Heart left ventricle (tissue), 16 donors: Measurements from ENCODE around the gene MNX1. TPM values are rescaled to one million over a fixed set of nuclear protein-coding genes. Genes with fewer than 3 reads are reported as not detected.
A peak's percentile ranks its signal among the peaks of the same experiment; 100 is the strongest.

ENCODE experiments used
- ATAC-seq, 4 donors: fragments of 200-7000 bp; cut with Tn5 transposase; one replicate each; pipeline ENCODE4 v1.9.1; 2020 to 2022; ENCODE audit warnings: moderate library complexity in 4 of 4, mild to moderate bottlenecking in 3 of 4, moderate number of reproducible peaks in 1 of 4
- DNase-seq, 5 donors: peaks; one replicate each; pipeline ENCODE4 v3.0.0-alpha.2; 2020
- H3K27ac ChIP-seq, 12 donors: fragments of 200-600 bp; sonication (generic) in 4 of 12; one replicate each; pipeline versions ENCODE4 v1.5.0 to v1.8.0; 2016 to 2022; ENCODE audit warnings: mild to moderate bottlenecking in 2 of 12
- H3K27me3 ChIP-seq, 9 donors: fragments of 200-600 bp; sonication (generic) in 2 of 9; one replicate each; pipeline versions ENCODE4 v1.5.1 to v1.8.0; 2016 to 2022; ENCODE audit warnings: mild to moderate bottlenecking in 3 of 9
- H3K36me3 ChIP-seq, 9 donors: fragments of 200-600 bp; sonication (generic) in 2 of 9; one replicate each; pipeline versions ENCODE4 v1.5.0 to v1.8.0; 2018 to 2022; ENCODE audit warnings: mild to moderate bottlenecking in 2 of 9
- H3K4me1 ChIP-seq, 12 donors: fragments of 200-600 bp; sonication (generic) in 4 of 12; one replicate each; pipeline versions ENCODE4 v1.5.0 to v1.8.0; 2016 to 2022; ENCODE audit warnings: mild to moderate bottlenecking in 3 of 12
- H3K4me3 ChIP-seq, 12 donors: fragments of 200-600 bp; sonication (generic) in 4 of 12; one replicate each; pipeline versions ENCODE4 v1.5.0 to v1.8.0; 2017 to 2022; ENCODE audit warnings: mild to moderate bottlenecking in 9 of 12, moderate library complexity in 4 of 12
- H3K9me3 ChIP-seq, 12 donors: fragments of 200-600 bp; sonication (generic) in 4 of 12; one replicate each; pipeline versions ENCODE4 v1.5.0 to v1.8.0; 2016 to 2022; ENCODE audit warnings: mild to moderate bottlenecking in 1 of 12
- POLR2A ChIP-seq, 2 donors: fragments of 450-650 bp; IDR thresholded peaks; one replicate each; pipeline ENCODE4 v1.6.1; 2017; ENCODE audit warnings: antibody characterized with exemption in 2 of 2, mild to moderate bottlenecking in 2 of 2, moderate library complexity in 2 of 2
- WGBS, 4 donors: extraction: QIAGEN DNeasy Blood & Tissue Kit in 2 of 4; methylation state at CpG; one replicate each; pipeline versions ENCODE4 v1.1.5 to v1.1.7; 2013 to 2018; 5-methylcytosine and 5-hydroxymethylcytosine counted together
- intact Hi-C, 10 donors: fragments of 100-400 bp; cut with DNase I; formaldehyde crosslinking; loops; one replicate each; pipeline versions ENCODE4 v1.11.1 to v1.14.2; 2022
- polyA plus RNA-seq, 2 donors: library from polyadenylated mRNA; stranded (reverse); fragments of 200-250 nt; gene quantifications; one replicate each; pipeline ENCODE4 v1.2.3, GENCODE V29; 2013
- total RNA-seq, 9 donors: library from RNA; depleted of rRNA in 2 of 9; stranded (reverse); fragments of >200 nt in 2 of 9; fragmentation: NEBNext Ultra II Directional in 3 of 9; extraction: Animal tissue kit (Norgen Biotek cat#: 25700) in 3 of 9; gene quantifications; one replicate each; pipeline versions ENCODE4 v1.1.0 to v1.2.4, GENCODE V29; 2016 to 2023
- TF ChIP-seq, protein P1 (sequence below), 12 donors: fragments of 200-600 bp; sonication (generic) in 4 of 12; IDR thresholded peaks; one replicate each; pipeline versions ENCODE4 v1.5.0 to v1.8.0; 2018 to 2022; ENCODE audit warnings: antibody characterized with exemption in 12 of 12, mild to moderate bottlenecking in 5 of 12
- donor health status: ischemic (EF 13 %, LVEDD 7.1; RV severe dilation, severe dysfunction).
- donor health status: healthy with polysubstance abuse.
- donor health status: DM: no; HTN: yes; CAD: no.
- donor health status: DM: no; HTN: no; CAD: no.
- donor health status: ischemic (EF 25% LVEDD 6.9; RV normal size, moderate dysfunction).
- donor health status: ischemic (EF 25% LVEDD 5.7; RV mildly dilated, moderate dysfunction).
- donor health status: healthy.
- donor health status: DM: yes; HTN: yes; CAD: no.
- donor health status: ischemic (EF 35%, LVEDD 5.7; RV mildly dilated, moderate dysfunction).
- donor health status: nonischemic (EF 11% LVEDD 7.7; RV severe dilation, severe dysfunction).
- donor health status: DM: yes; HTN: yes; CAD: no.
- donor health status: PGD.
- donor health status: ischemic (EF 29% LVEDD 5.4; RV normal size, mild dysfunction).
- donor health status: nonischemic (EF 23%, LVEDD 6.1; RV moderate dilation, normal function).

MNX1 gene
- total and polyA plus RNA-seq, 11 donors, result not detected

DNA sequence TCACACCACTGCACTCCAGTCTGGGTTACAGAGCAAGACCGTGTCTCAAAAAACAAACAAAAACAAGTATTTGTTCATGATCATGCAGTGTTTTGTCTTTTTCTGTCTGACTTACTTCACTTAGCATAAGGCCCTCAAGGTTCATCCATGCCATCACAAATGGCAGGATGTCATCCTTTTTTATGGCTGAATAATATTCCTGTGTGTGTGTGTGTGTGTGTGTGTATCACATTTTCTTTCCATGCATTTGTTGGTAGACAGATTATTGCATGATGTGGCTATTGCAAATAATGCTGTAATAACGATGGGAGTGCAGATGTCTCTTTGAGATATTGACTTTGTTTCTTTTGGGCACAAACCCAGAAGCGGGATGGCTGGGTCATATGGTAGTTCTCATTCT is 14.3 kb upstream of the MNX1 start:
- ATAC-seq, result no peak
- Histone ChIP-seq H3K27me3 (peaks cover 48 to 98% (median 70%) of the 10 kb centered on the region in 9 donors), H3K4me3 (no peak overlapping the region), H3K36me3 (no peaks in the 10 kb centered on the region), H3K4me1 (peaks cover 0 to 20% (median 7%) of the 10 kb centered on the region in 12 donors), H3K27ac (no peak overlapping the region), H3K9me3 (no peaks in the 10 kb centered on the region)
- intact Hi-C loops, result no loop called here
- TF ChIP-seq POLR2A (IDR thresholded peaks at IDR 0.05), result no peak
- TF ChIP-seq, protein P1, sequence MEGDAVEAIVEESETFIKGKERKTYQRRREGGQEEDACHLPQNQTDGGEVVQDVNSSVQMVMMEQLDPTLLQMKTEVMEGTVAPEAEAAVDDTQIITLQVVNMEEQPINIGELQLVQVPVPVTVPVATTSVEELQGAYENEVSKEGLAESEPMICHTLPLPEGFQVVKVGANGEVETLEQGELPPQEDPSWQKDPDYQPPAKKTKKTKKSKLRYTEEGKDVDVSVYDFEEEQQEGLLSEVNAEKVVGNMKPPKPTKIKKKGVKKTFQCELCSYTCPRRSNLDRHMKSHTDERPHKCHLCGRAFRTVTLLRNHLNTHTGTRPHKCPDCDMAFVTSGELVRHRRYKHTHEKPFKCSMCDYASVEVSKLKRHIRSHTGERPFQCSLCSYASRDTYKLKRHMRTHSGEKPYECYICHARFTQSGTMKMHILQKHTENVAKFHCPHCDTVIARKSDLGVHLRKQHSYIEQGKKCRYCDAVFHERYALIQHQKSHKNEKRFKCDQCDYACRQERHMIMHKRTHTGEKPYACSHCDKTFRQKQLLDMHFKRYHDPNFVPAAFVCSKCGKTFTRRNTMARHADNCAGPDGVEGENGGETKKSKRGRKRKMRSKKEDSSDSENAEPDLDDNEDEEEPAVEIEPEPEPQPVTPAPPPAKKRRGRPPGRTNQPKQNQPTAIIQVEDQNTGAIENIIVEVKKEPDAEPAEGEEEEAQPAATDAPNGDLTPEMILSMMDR (IDR thresholded peaks at IDR 0.05), result no peak
- 84 to 90% (median 84%) methylated on average over 3 of the region's 3 CpGs for WGBS, 4 donors
- DNase-seq, result no peak

DNA sequence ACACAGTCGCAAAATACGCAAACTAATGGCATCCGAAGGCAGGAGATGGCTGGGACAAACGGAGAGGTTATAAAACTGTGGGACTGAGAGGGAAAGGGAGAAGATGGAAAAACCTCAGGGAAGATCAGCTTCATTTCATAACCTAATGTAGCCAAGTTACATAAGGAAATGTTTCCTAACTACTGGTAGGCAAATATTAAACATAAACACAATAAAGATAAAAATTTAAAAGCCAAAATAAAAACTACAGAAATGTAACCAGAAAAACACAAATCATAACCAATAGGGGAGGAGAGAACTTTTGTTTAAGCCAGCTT is 13.1 kb upstream of the MNX1 start:
- DNase-seq (no peak), ATAC-seq (no peak)
- peaks cover 59 to 99% (median 78%) of the 10 kb centered on the region in 9 donors for H3K27me3 ChIP-seq
- no peak overlapping the region for H3K27ac ChIP-seq
- no peaks in the 10 kb centered on the region for H3K36me3 ChIP-seq
- H3K9me3 ChIP-seq, result no peaks in the 10 kb centered on the region
- 12 to 22% (median 17%) methylated on average over 4 of the region's 4 CpGs for WGBS, 4 donors
- no peak overlapping the region for H3K4me3 ChIP-seq
- TF ChIP-seq, protein P1 (IDR thresholded peaks at IDR 0.05), result no peak
- no peak for TF ChIP-seq POLR2A (IDR thresholded peaks at IDR 0.05)
- intact Hi-C loops, result no loop called here
- peaks cover 0 to 29% (median 7%) of the 10 kb centered on the region in 12 donors for H3K4me1 ChIP-seq

DNA sequence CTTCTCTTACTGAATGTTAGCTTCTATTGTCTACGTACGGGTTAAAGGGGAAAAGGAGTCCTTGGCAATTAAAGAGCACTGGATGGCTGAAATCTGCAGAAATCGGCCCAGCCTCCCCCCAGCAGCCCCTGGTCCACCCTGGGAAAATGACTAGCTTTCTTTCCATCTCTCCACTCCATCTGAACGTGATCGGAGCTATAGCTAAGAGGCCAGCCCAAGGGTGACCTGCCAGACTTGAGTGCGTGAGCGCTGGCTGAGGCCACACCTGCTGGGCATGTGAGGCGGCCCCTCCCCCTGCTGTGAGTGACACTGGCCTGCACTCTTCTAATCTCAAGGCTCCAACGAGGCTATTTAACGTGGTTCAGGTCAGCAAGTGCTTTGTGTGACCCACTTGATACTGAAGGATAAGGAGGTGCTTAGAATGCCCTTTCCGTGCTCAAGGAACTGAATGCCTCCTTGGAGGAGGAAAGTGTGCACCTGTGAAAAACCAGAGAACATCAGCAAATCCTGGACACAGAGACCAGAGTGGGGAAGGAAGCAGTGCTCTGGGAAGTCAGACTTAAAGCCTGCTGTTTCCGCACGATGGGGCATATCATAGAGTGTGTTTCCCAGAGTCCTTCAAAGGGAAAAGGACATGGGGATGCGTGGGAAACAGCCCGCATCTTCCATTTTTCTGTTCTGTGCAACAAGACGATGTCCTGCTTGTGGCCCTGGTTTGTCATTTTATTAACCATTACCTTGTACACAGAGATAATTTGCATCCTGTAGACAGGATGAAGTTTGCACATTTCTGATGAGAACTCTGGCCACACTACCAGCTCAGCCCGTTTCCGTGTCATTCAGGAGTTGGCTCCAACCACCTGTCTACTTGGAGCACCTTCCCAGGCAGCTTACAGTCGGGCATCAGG is 12.5 kb upstream of the MNX1 start:
- H3K4me3 ChIP-seq, result no peak overlapping the region
- no peaks in the 10 kb centered on the region for H3K9me3 ChIP-seq
- peaks cover 66 to 99% (median 81%) of the 10 kb centered on the region in 9 donors for H3K27me3 ChIP-seq
- H3K27ac ChIP-seq, result no peak overlapping the region
- DNase-seq (peak in 1 of 5 donors; percentile 29), ATAC-seq (no peak)
- no peaks in the 10 kb centered on the region for H3K36me3 ChIP-seq
- peaks cover 0 to 35% (median 7%) of the 10 kb centered on the region in 12 donors for H3K4me1 ChIP-seq
- no peak for TF ChIP-seq POLR2A (IDR thresholded peaks at IDR 0.05)
- TF ChIP-seq, protein P1 (IDR thresholded peaks at IDR 0.05), result no peak
- intact Hi-C loops, result no loop called here
- 11 to 17% (median 13%) methylated on average over 19 of the region's 19 CpGs for WGBS, 4 donors

DNA sequence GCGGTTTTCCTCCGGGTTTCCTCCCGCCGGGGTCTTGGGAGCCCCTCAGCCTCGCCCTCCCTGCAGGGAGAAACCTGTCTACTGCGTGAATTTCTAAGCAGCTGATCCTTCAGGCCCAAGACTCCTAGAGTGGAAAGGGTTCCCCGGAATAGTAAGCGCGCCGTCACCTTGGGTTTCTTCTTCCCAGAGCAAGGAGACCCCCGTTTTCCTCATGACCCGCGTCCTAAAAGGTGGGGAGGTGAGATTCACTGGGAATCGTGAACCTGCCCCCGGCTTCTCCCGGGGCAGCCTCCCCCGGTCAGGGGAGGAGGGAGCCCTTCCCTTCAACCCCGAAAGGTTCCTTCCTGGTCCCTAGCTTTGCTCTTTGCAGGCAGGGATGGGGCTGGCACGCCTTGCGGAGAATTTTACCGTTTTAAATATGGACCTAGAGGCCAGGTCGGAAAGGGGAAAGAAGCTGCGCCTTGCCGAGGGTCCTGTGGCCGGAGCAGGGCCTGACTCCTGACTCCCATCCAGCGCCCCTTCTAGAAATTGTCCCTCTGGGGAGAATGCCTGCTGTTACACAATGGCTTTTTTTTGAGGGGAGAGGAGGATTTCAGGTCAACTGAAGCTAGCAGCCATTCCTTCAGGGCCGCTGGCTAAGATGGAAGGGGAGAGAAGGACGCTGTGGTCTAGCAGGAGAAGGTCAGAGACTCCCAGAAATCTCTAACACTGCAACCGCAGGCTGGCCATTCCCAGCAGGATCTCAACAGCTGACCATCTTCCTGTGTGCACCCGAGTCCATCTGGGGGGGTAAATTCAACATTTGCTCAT is 11.6 kb upstream of the MNX1 start:
- H3K27me3 ChIP-seq, result peaks cover 70 to 100% (median 88%) of the 10 kb centered on the region in 9 donors
- no peaks in the 10 kb centered on the region for H3K9me3 ChIP-seq
- peak in 1 of 5 donors; percentile 30 for DNase-seq
- H3K4me1 ChIP-seq, result peaks cover 0 to 40% (median 7%) of the 10 kb centered on the region in 12 donors
- no peak overlapping the region for H3K27ac ChIP-seq
- 1 to 5% (median 4%) methylated on average over 26 to 30 of the region's 30 CpGs for WGBS, 4 donors
- H3K36me3 ChIP-seq, result no peaks in the 10 kb centered on the region
- TF ChIP-seq, protein P1 (IDR thresholded peaks at IDR 0.05), result no peak
- no peak for TF ChIP-seq POLR2A (IDR thresholded peaks at IDR 0.05)
- intact Hi-C loops, result no loop called here
- peak overlapping the region in 1 of 12 donors; percentile 23 for H3K4me3 ChIP-seq
- no peak for ATAC-seq
